WTC11 (cell line): ENCODE data around the gene BTBD8. TPM values are rescaled to one million over a fixed set of nuclear protein-coding genes. Genes with fewer than 3 reads are reported as not detected.
"Not testable (repeated sequence)": the region's sequence is repeated elsewhere in the genome, so short reads cannot be mapped to it uniquely, and the experiment has no call there.

Experiments used
- ATAC-seq: fragments of 200-7000 bp; cut with Tn5 transposase; 2 replicates; pipeline ENCODE4 v1.10.0; 2021; ENCODE audit warnings: mild to moderate bottlenecking, moderate library complexity
- CTCF ChIA-PET: fragments of 300-600 bp; sonication (Branson Sonifier 250); formaldehyde crosslinking; loops from one replicate; lab custom pipeline; 2021; ENCODE audit warnings: antibody characterized with exemption; lab: Charles Lee
- POLR2A ChIA-PET: fragments of 350-600 bp; sonication (Branson Sonifier 250); formaldehyde crosslinking; loops from one replicate; lab custom pipeline; 2021; ENCODE audit warnings: antibody characterized with exemption; lab: Charles Lee
- DNase-seq: peaks from one replicate; pipeline ENCODE4 v3.0.0; 2021; ENCODE audit warnings: low spot score
- H3K27ac Mint-ChIP-seq: 2 replicates; pipeline ENCODE4 v1.8.0; 2021; ENCODE audit warnings: mixed read lengths
- H3K27me3 Mint-ChIP-seq: 2 replicates; pipeline ENCODE4 v1.8.0; 2021; ENCODE audit warnings: low read depth, mild to moderate bottlenecking, moderate library complexity, mixed read lengths
- H3K36me3 Mint-ChIP-seq: 2 replicates; pipeline ENCODE4 v1.8.0; 2021; ENCODE audit warnings: mixed read lengths
- H3K4me1 Mint-ChIP-seq: 2 replicates; pipeline ENCODE4 v1.8.0; 2022; ENCODE audit warnings: mixed read lengths
- H3K4me3 Mint-ChIP-seq: 2 replicates; pipeline ENCODE4 v1.8.0; 2021; ENCODE audit warnings: mild to moderate bottlenecking, moderate library complexity, mixed read lengths
- H3K9me3 Mint-ChIP-seq: 2 replicates; pipeline ENCODE4 v1.8.0; 2021; ENCODE audit warnings: mixed read lengths
- CREM ChIP-seq: sonication (generic); formaldehyde crosslinking; IDR thresholded peaks from 2 replicates; pipeline ENCODE4 v1.8.1; 2022; ENCODE audit warnings: mild to moderate bottlenecking, missing genetic modification reagents, moderate library complexity
- JAZF1 ChIP-seq: fragments of 250-450 bp; sonication (Bioruptor Pico); IDR thresholded peaks from 2 replicates; pipeline ENCODE4 v1.9.0; 2021; ENCODE audit warnings: moderate library complexity, mild to moderate bottlenecking, inconsistent platforms
- NFYB ChIP-seq: sonication (generic); formaldehyde crosslinking; conservative IDR thresholded peaks from 2 replicates; pipeline ENCODE4 v1.8.0; 2022; ENCODE audit warnings: low read depth, missing genetic modification reagents
- RORB ChIP-seq: fragments of 250-450 bp; sonication (Bioruptor Pico); IDR thresholded peaks from 2 replicates; pipeline ENCODE4 v1.9.0; 2021; ENCODE audit warnings: mild to moderate bottlenecking
- SP1 ChIP-seq: sonication (generic); formaldehyde crosslinking; conservative IDR thresholded peaks from 2 replicates; pipeline ENCODE4 v1.8.1; 2022; ENCODE audit warnings: missing genetic modification reagents
- TCF7 ChIP-seq: sonication (generic); formaldehyde crosslinking; IDR thresholded peaks from 2 replicates; pipeline ENCODE4 v1.8.0; 2022; ENCODE audit warnings: mild to moderate bottlenecking, low read depth, missing genetic modification reagents, moderate library complexity
- TEAD4 ChIP-seq: sonication (generic); formaldehyde crosslinking; IDR thresholded peaks from 2 replicates; pipeline ENCODE4 v1.8.0; 2022; ENCODE audit warnings: mild to moderate bottlenecking, missing genetic modification reagents
- ZNF219 ChIP-seq: sonication (generic); formaldehyde crosslinking; IDR thresholded peaks from 2 replicates; pipeline ENCODE4 v1.8.0; 2023; ENCODE audit warnings: missing genetic modification reagents, mild to moderate bottlenecking, borderline replicate concordance
- ZNF232 ChIP-seq: sonication (generic); formaldehyde crosslinking; IDR thresholded peaks from 2 replicates; pipeline ENCODE4 v1.8.0; 2022; ENCODE audit warnings: mild to moderate bottlenecking, missing genetic modification reagents
- ZNF263 ChIP-seq: sonication (generic); formaldehyde crosslinking; IDR thresholded peaks from 2 replicates; pipeline ENCODE4 v1.8.1; 2022; ENCODE audit warnings: low read depth, mild to moderate bottlenecking, moderate library complexity, missing genetic modification reagents
- ZNF423 ChIP-seq: fragments of 250-450 bp; sonication (Bioruptor Pico); IDR thresholded peaks from 2 replicates; pipeline ENCODE4 v2.1.2; 2022; ENCODE audit warnings: mild to moderate bottlenecking, moderate library complexity
- total RNA-seq: library from RNA; stranded (reverse); gene quantifications from 3 replicates; pipeline ENCODE4 v1.2.3, GENCODE V29; 2021
- TF ChIP-seq, protein P1 (sequence below): fragments of 200-600 bp; IDR thresholded peaks from 2 replicates; pipeline ENCODE4 v1.8.0; 2022; ENCODE audit warnings: antibody characterized with exemption
- TF ChIP-seq, protein P2 (sequence below): fragments of 250-450 bp; sonication (Bioruptor Pico); IDR thresholded peaks from 2 replicates; pipeline ENCODE4 v1.8.0; 2021; ENCODE audit warnings: mild to moderate bottlenecking
- TF ChIP-seq, protein P3 (sequence below): sonication (generic); formaldehyde crosslinking; conservative IDR thresholded peaks from 2 replicates; pipeline ENCODE4 v1.8.1; 2022; ENCODE audit warnings: mild to moderate bottlenecking, missing genetic modification reagents
- TF ChIP-seq, protein P4 (sequence below): fragments of 250-450 bp; sonication (Bioruptor Pico); IDR thresholded peaks from 2 replicates; pipeline ENCODE4 v1.9.0; 2021; ENCODE audit warnings: moderate library complexity, mild to moderate bottlenecking, inconsistent platforms, borderline replicate concordance
- TF ChIP-seq, protein P5 (sequence below): sonication (generic); formaldehyde crosslinking; IDR thresholded peaks from 2 replicates; pipeline ENCODE4 v1.8.0; 2023; ENCODE audit warnings: missing genetic modification reagents
- TF ChIP-seq, protein P6 (sequence below): sonication (generic); formaldehyde crosslinking; IDR thresholded peaks from 2 replicates; pipeline ENCODE4 v1.8.0; 2022; ENCODE audit warnings: mild to moderate bottlenecking, missing genetic modification reagents
- TF ChIP-seq, protein P7 (sequence below): fragments of 250-450 bp; sonication (Bioruptor Pico); IDR thresholded peaks from 2 replicates; pipeline ENCODE4 v1.9.0; 2021; ENCODE audit warnings: mild to moderate bottlenecking

The BTBD8 gene
- total RNA-seq, 1 experiment from 2014 or later: 3.7 TPM

DNA sequence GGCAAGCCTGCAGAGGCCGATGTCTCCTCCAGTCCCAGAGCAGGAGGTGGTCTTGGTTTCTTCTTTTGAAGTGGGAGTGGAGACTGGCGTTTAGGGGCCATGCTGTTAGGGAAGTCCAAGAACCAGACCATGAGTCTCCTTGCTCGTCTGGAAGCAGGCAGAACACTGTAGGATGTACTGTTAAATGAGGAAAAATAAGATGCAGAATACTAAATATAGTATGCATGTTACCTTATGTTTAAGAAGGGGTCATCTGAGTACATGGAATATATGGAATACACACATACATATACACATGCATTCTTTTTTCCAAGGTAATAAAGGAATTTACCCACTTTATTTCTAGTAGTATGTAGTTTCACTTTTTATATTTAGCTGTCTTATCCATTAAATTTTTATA lies 4.8 kb upstream of the BTBD8 start, which contains the start of gene SETSIP (continued):
- TF ChIP-seq, protein P1, sequence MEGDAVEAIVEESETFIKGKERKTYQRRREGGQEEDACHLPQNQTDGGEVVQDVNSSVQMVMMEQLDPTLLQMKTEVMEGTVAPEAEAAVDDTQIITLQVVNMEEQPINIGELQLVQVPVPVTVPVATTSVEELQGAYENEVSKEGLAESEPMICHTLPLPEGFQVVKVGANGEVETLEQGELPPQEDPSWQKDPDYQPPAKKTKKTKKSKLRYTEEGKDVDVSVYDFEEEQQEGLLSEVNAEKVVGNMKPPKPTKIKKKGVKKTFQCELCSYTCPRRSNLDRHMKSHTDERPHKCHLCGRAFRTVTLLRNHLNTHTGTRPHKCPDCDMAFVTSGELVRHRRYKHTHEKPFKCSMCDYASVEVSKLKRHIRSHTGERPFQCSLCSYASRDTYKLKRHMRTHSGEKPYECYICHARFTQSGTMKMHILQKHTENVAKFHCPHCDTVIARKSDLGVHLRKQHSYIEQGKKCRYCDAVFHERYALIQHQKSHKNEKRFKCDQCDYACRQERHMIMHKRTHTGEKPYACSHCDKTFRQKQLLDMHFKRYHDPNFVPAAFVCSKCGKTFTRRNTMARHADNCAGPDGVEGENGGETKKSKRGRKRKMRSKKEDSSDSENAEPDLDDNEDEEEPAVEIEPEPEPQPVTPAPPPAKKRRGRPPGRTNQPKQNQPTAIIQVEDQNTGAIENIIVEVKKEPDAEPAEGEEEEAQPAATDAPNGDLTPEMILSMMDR: no peak
- TF ChIP-seq, protein P2, sequence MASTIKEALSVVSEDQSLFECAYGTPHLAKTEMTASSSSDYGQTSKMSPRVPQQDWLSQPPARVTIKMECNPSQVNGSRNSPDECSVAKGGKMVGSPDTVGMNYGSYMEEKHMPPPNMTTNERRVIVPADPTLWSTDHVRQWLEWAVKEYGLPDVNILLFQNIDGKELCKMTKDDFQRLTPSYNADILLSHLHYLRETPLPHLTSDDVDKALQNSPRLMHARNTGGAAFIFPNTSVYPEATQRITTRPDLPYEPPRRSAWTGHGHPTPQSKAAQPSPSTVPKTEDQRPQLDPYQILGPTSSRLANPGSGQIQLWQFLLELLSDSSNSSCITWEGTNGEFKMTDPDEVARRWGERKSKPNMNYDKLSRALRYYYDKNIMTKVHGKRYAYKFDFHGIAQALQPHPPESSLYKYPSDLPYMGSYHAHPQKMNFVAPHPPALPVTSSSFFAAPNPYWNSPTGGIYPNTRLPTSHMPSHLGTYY (CRISPR knock-in tag): no peak
- TF ChIP-seq ZNF423 (no peak), ZNF219 (CRISPR knock-in tag) (no peak), TCF7 (CRISPR knock-in tag) (no peak), ZNF263 (no peak), ZNF232 (no peak)
- TF ChIP-seq, protein P3, sequence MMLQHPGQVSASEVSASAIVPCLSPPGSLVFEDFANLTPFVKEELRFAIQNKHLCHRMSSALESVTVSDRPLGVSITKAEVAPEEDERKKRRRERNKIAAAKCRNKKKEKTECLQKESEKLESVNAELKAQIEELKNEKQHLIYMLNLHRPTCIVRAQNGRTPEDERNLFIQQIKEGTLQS: no peak
- TF ChIP-seq, protein P4, sequence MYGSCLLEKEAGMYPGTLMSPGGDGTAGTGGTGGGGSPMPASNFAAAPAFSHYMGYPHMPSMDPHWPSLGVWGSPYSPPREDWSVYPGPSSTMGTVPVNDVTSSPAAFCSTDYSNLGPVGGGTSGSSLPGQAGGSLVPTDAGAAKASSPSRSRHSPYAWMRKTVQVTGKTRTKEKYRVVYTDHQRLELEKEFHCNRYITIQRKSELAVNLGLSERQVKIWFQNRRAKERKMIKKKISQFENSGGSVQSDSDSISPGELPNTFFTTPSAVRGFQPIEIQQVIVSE (CRISPR knock-in tag): no peak

DNA sequence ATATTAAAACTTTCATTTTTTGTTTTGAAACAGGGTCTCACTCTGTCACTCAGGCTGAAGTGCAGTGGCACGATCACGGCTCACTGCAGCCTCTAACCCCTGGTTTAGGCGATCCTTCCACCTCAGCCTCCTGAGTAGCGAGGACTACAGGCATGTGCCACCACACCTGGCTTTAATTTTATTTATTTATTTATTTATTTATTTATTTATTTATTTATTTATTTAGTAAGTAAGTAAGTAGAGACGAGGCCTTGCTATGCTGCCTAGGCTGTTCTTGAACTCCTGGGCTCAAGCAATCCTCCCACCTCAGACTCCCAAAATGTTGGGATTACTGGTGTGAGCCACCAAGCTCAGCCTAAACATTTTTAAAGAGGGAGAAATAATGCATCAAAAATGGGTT lies 3.8 kb upstream of the BTBD8 start:
- Mint-ChIP-seq H3K27me3 (no peaks in the 10 kb centered on the region), H3K27ac (no peak overlapping the region), H3K9me3 (no peaks in the 10 kb centered on the region), H3K4me3 (no peak overlapping the region), H3K36me3 (no peaks in the 10 kb centered on the region), H3K4me1 (peaks cover 8% of the 10 kb centered on the region)
- ChIA-PET POLR2A (no interaction called here), CTCF (interaction anchor here (1.6 kb wide), 1 partner anchor 215 kb away, joined by 3 read pairs; no protein-coding TSS in a partner anchor)
- no peak for DNase-seq
- TF ChIP-seq CREM (no peak), SP1 (no peak), JAZF1 (CRISPR knock-in tag) (no peak), RORB (no peak), ZNF423 (no peak), TEAD4 (no peak), NFYB (no peak)
- TF ChIP-seq, protein P5, sequence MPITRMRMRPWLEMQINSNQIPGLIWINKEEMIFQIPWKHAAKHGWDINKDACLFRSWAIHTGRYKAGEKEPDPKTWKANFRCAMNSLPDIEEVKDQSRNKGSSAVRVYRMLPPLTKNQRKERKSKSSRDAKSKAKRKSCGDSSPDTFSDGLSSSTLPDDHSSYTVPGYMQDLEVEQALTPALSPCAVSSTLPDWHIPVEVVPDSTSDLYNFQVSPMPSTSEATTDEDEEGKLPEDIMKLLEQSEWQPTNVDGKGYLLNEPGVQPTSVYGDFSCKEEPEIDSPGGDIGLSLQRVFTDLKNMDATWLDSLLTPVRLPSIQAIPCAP (CRISPR knock-in tag): no peak
- TF ChIP-seq, protein P3: no peak
- TF ChIP-seq, protein P6, sequence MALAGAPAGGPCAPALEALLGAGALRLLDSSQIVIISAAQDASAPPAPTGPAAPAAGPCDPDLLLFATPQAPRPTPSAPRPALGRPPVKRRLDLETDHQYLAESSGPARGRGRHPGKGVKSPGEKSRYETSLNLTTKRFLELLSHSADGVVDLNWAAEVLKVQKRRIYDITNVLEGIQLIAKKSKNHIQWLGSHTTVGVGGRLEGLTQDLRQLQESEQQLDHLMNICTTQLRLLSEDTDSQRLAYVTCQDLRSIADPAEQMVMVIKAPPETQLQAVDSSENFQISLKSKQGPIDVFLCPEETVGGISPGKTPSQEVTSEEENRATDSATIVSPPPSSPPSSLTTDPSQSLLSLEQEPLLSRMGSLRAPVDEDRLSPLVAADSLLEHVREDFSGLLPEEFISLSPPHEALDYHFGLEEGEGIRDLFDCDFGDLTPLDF (CRISPR knock-in tag): no peak
- TF ChIP-seq, protein P7, sequence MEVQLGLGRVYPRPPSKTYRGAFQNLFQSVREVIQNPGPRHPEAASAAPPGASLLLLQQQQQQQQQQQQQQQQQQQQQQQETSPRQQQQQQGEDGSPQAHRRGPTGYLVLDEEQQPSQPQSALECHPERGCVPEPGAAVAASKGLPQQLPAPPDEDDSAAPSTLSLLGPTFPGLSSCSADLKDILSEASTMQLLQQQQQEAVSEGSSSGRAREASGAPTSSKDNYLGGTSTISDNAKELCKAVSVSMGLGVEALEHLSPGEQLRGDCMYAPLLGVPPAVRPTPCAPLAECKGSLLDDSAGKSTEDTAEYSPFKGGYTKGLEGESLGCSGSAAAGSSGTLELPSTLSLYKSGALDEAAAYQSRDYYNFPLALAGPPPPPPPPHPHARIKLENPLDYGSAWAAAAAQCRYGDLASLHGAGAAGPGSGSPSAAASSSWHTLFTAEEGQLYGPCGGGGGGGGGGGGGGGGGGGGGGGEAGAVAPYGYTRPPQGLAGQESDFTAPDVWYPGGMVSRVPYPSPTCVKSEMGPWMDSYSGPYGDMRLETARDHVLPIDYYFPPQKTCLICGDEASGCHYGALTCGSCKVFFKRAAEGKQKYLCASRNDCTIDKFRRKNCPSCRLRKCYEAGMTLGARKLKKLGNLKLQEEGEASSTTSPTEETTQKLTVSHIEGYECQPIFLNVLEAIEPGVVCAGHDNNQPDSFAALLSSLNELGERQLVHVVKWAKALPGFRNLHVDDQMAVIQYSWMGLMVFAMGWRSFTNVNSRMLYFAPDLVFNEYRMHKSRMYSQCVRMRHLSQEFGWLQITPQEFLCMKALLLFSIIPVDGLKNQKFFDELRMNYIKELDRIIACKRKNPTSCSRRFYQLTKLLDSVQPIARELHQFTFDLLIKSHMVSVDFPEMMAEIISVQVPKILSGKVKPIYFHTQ: no peak
- ATAC-seq: no peak

DNA sequence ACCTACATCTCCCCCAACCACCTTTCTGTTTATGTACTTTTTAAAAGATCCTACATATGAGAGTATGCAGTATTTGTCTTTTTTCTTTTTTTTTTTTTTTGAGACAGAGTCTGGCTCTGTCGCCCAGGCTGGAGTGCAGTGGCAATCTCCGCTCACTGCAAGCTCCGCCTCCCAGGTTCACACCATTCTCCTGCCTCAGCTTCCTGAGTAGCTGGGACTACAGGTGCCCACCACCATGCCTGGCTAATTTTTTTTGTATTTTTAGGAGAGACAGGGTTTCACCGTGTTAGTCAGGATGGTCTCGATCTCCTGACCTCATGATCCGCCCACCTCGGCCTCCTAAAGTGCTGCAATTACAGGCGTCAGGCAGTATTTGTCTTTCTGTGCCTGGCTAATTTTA lies 2.1 kb upstream of the BTBD8 start:
- H3K4me3 Mint-ChIP-seq, H3K4me1 Mint-ChIP-seq, H3K36me3 Mint-ChIP-seq, DNase-seq, POLR2A ChIA-PET, H3K9me3 Mint-ChIP-seq, CTCF ChIA-PET, H3K27ac Mint-ChIP-seq, H3K27me3 Mint-ChIP-seq, ATAC-seq: not testable (repeated sequence)
